GM21447 (cell line): ENCODE results near the gene PTGER1.
"Not testable (repeated sequence)": the region's sequence is repeated elsewhere in the genome, so short reads cannot be mapped to it uniquely, and the experiment has no call there.

ENCODE experiments used
- ATAC-seq: cut with Tn5 transposase; IDR thresholded peaks from one replicate; pipeline ENCODE4 v1.9.1; 2021; ENCODE audit not compliant: unreplicated experiment

PTGER1 gene

GRCh38 chr19:14475251-14476073, at the start of gene PTGER1:
TSS of gene PTGER1 (minus strand) at chr19:14475354. CDS start at chr19:14474320, 1,034 bp downstream.
- ATAC-seq, result no peak

- ATAC-seq, result no peak
Observed at GRCh38 chr19:14520543-14520942, 45.4 kb upstream of the PTGER1 start.

- no peak for ATAC-seq
Observed at GRCh38 chr19:14519860-14520407, 44.8 kb upstream of the PTGER1 start.

- ATAC-seq, result no peak
Observed at GRCh38 chr19:14519245-14519859, 44.2 kb upstream of the PTGER1 start.

- ATAC-seq, result peak; percentile 49
Observed at GRCh38 chr19:14517840-14518505, 42.8 kb upstream of the PTGER1 start, which contains the start of gene DNAJB1. TSS of gene DNAJB1 (minus strand) at chr19:14518397. CDS start at chr19:14518349, 48 bp downstream.

- peak; percentile 1 for ATAC-seq
Observed at GRCh38 chr19:14517446-14517839, 42.3 kb upstream of the PTGER1 start.

GRCh38 chr19:14516746-14517438, 41.7 kb upstream of the PTGER1 start:
- no peak for ATAC-seq

GRCh38 chr19:14516048-14516534, 40.9 kb upstream of the PTGER1 start:
- no peak for ATAC-seq

- ATAC-seq, result no peak
Observed at GRCh38 chr19:14515501-14516047, 40.4 kb upstream of the PTGER1 start.

GRCh38 chr19:14514215-14514863, 39.2 kb upstream of the PTGER1 start:
- no peak for ATAC-seq

- no peak for ATAC-seq
Observed at GRCh38 chr19:14512406-14512961, 37.3 kb upstream of the PTGER1 start.

- no peak for ATAC-seq
Observed at GRCh38 chr19:14511229-14511593, 36.1 kb upstream of the PTGER1 start.

GRCh38 chr19:14510311-14511228, 35.4 kb upstream of the PTGER1 start:
- ATAC-seq, result no peak

- no peak for ATAC-seq
Observed at GRCh38 chr19:14507704-14508542, 32.8 kb upstream of the PTGER1 start.

GRCh38 chr19:14505488-14506239, 30.5 kb upstream of the PTGER1 start:
- ATAC-seq, result no peak

GRCh38 chr19:14504575-14504974, 29.4 kb upstream of the PTGER1 start:
- ATAC-seq, result not testable (repeated sequence)

- no peak for ATAC-seq
Observed at GRCh38 chr19:14503285-14503684, 28.1 kb upstream of the PTGER1 start.
